Naive thymus-derived CD4-positive, alpha-beta T cell (primary cell): Measurements from ENCODE around the gene DIAPH2. TPM values are rescaled to one million over a fixed set of nuclear protein-coding genes. Genes with fewer than 3 reads are reported as not detected.

Source experiments
- ATAC-seq: fragments of 150-1000 bp; cut with Tn5 transposase; 2 replicates; pipeline ENCODE4 v1.10.0; 2021; ENCODE audit warnings: mild to moderate bottlenecking, moderate library complexity
- CTCF ChIA-PET: fragments of 350-600 bp; sonication (Branson Sonifier 250); formaldehyde crosslinking; loops from one replicate; lab custom pipeline; 2021; ENCODE audit warnings: antibody characterized with exemption; lab: Charles Lee
- POLR2A ChIA-PET: fragments of 350-600 bp; sonication (Branson Sonifier 250); formaldehyde crosslinking; loops from one replicate; lab custom pipeline; 2021; ENCODE audit warnings: antibody characterized with exemption, inconsistent platforms; lab: Charles Lee
- DNase-seq, 9 donors: peaks; one replicate each; pipeline versions ENCODE4 v3.0.0 to v3.0.0-alpha.2; 2020 to 2022; ENCODE audit warnings: mixed read lengths in 1 of 9
- H3K27ac ChIP-seq: one replicate; pipeline ENCODE4 v1.7.0; 2013; ENCODE audit warnings: mild to moderate bottlenecking, low read depth, low read length, moderate library complexity
- H3K27me3 ChIP-seq, 2 donors: one replicate each; pipeline ENCODE4 v1.7.0; 2013; ENCODE audit warnings: low read length in 2 of 2, mild to moderate bottlenecking in 2 of 2, moderate library complexity in 2 of 2; ENCODE audit not compliant: control insufficient read depth in 2 of 2, insufficient read depth in 2 of 2
- H3K36me3 ChIP-seq, 3 experiments: 1 replicate in 2 of 3; 2 replicates in 1 of 3; pipeline ENCODE4 v1.7.0; 2013; ENCODE audit warnings: low read length in 3 of 3, mild to moderate bottlenecking in 3 of 3, moderate library complexity in 1 of 3; ENCODE audit not compliant: insufficient read depth in 3 of 3, control insufficient read depth in 2 of 3
- H3K4me1 ChIP-seq, 2 donors: one replicate each; pipeline ENCODE4 v1.7.0; 2013; ENCODE audit warnings: low read length in 2 of 2, mild to moderate bottlenecking in 2 of 2, moderate library complexity in 1 of 2; ENCODE audit not compliant: control insufficient read depth in 2 of 2, insufficient read depth in 2 of 2
- H3K4me3 ChIP-seq: 2 replicates; pipeline ENCODE4 v1.7.0; 2013; ENCODE audit warnings: mild to moderate bottlenecking, low read length
- H3K9me3 ChIP-seq, 3 experiments: 1 replicate in 2 of 3; 2 replicates in 1 of 3; pipeline ENCODE4 v1.7.0; 2013; ENCODE audit warnings: low read length in 3 of 3; ENCODE audit not compliant: control insufficient read depth in 2 of 3
- H3K27ac Mint-ChIP-seq, 9 donors: one replicate each; pipeline ENCODE4 v1.8.0; 2020 to 2022; ENCODE audit warnings: mixed read lengths in 9 of 9, mild to moderate bottlenecking in 8 of 9, moderate library complexity in 5 of 9, inconsistent platforms in 2 of 9
- H3K27me3 Mint-ChIP-seq, 5 donors: one replicate each; pipeline ENCODE4 v1.8.0; 2021 to 2022; ENCODE audit warnings: mixed read lengths in 5 of 5, mild to moderate bottlenecking in 1 of 5
- H3K36me3 Mint-ChIP-seq, 5 donors: one replicate each; pipeline ENCODE4 v1.8.0; 2020 to 2022; ENCODE audit warnings: mixed read lengths in 5 of 5, mild to moderate bottlenecking in 3 of 5, inconsistent platforms in 1 of 5
- H3K4me1 Mint-ChIP-seq, 7 donors: one replicate each; pipeline ENCODE4 v1.8.0; 2020 to 2022; ENCODE audit warnings: mixed read lengths in 7 of 7, mild to moderate bottlenecking in 3 of 7, inconsistent platforms in 1 of 7
- H3K4me3 Mint-ChIP-seq, 10 donors: one replicate each; pipeline ENCODE4 v1.8.0; 2020 to 2022; ENCODE audit warnings: mild to moderate bottlenecking in 10 of 10, mixed read lengths in 10 of 10, moderate library complexity in 6 of 10, inconsistent platforms in 2 of 10
- H3K9me3 Mint-ChIP-seq, 11 donors: one replicate each; pipeline ENCODE4 v1.8.0; 2020 to 2022; ENCODE audit warnings: mixed read lengths in 11 of 11, mild to moderate bottlenecking in 4 of 11, inconsistent platforms in 1 of 11, moderate library complexity in 1 of 11
- intact Hi-C, 2 donors: fragments of 100-400 bp; cut with micrococcal nuclease; formaldehyde crosslinking; loops; one replicate each; pipeline ENCODE4 v1.15.1; 2023
- polyA plus RNA-seq, 2 donors: library from polyadenylated mRNA; unstranded; fragments of 300-500 nt; fragmentation: Illumina TruSeq; gene quantifications; one replicate each; pipeline ENCODE4 v1.2.3, GENCODE V29; 2021
- total RNA-seq, 6 experiments: library from RNA in 5 of 6; stranded (reverse) in 5 of 6; gene quantifications; 1 replicate in 5 of 6; 2 replicates in 1 of 6; pipeline ENCODE4 v1.2.3 and lab custom pipeline; 2021 to 2026

The DIAPH2 gene
- total and polyA plus RNA-seq, 7 experiments from 2014 or later: 4.2 to 23.9 (median 6.9) TPM

DNA sequence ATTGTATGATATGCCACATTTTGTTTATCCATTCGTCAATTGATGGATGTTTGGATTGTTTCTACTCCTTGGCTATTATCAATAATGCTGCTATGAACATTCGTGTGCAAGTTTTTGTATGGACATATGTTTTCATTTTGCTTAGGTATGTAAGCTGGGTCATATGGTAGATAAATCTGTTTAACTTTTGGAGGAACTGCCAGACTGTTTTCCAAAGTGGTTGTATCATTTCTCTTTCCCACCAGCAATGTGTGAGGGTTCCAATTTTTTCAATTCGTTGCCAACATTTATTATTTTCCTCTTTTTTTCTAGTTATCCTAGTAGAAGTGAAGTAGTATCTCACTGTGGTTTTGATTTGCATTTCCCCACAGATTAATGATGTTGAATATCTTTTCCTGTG is 71.8 kb downstream of the DIAPH2 start:
- Mint-ChIP-seq H3K4me3 (no peak overlapping the region), H3K9me3 (no peaks in the 10 kb centered on the region), H3K27ac (no peak overlapping the region), H3K4me1 (peaks cover 0 to 2% (median 0%) of the 10 kb centered on the region in 7 donors), H3K36me3 (peaks cover 0 to 15% (median 5%) of the 10 kb centered on the region in 5 donors), H3K27me3 (no peaks in the 10 kb centered on the region)
- CTCF ChIA-PET: no interaction called here
- ATAC-seq: no peak
- Histone ChIP-seq H3K4me1 (no peaks in the 10 kb centered on the region), H3K9me3 (no peaks in the 10 kb centered on the region), H3K4me3 (no peak overlapping the region), H3K27me3 (no peaks in the 10 kb centered on the region), H3K36me3 (no peaks in the 10 kb centered on the region), H3K27ac (no peak overlapping the region)
- DNase-seq: no peak
- POLR2A ChIA-PET: no interaction called here
- intact Hi-C loops: no loop called here

DNA sequence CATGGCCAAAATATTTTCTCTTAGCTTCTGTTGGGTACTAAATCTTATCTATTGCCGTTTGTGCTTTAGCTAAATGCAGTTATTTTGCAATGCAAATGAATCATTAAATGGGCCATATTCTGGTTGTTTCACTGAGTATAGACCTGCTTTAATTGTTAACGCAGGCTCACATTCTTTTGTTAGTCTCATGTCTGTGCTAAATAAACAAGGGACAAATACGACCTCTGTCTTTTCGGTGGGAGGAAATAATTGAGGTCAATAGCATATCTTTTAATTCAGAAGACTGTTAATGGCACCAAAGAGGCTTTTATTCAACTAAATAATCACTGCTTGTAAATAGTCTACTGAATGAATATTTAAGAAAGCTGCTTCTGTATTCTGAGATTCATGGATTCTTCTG is 76.9 kb downstream of the DIAPH2 start:
- no peaks in the 10 kb centered on the region for H3K4me1 ChIP-seq
- intact Hi-C loops: no loop called here

DNA sequence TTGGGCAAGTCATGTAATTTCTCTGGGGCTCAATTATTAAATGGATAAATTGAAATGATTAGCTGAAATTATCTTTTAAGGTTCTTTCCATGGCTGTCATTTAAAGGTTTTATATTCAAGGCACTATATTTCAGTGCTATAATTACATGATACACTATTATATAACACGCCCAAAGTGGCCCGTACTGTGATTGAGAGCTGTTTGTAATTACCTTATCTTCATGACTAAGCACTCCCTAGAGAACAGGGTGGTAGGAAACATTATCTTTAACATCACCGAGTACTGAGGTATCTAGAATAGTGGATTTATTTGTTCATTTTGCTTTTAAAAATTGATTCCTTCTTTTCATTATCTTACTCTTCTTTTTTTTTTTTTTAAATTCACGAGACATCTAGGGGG is 79.0 kb downstream of the DIAPH2 start:
- Mint-ChIP-seq H3K4me3 (no peak overlapping the region), H3K27ac (no peak overlapping the region), H3K9me3 (no peaks in the 10 kb centered on the region), H3K27me3 (no peaks in the 10 kb centered on the region), H3K36me3 (peaks cover 0 to 4% (median 0%) of the 10 kb centered on the region in 5 donors), H3K4me1 (peaks cover 0 to 13% (median 7%) of the 10 kb centered on the region in 7 donors)
- H3K27ac ChIP-seq: no peak overlapping the region
- DNase-seq: no peak
- H3K9me3 ChIP-seq: no peaks in the 10 kb centered on the region
- H3K27me3 ChIP-seq: no peaks in the 10 kb centered on the region
- no peaks in the 10 kb centered on the region for H3K36me3 ChIP-seq
- H3K4me3 ChIP-seq: no peak overlapping the region
- no peak for ATAC-seq
- CTCF ChIA-PET: no interaction called here
- POLR2A ChIA-PET: no interaction called here
- intact Hi-C loops: no loop called here
- no peaks in the 10 kb centered on the region for H3K4me1 ChIP-seq

More for the DNA sequence above, 76.9 kb downstream of the DIAPH2 start:
- no peak overlapping the region for H3K4me3 ChIP-seq
- ChIA-PET CTCF (no interaction called here), POLR2A (no interaction called here)
- Mint-ChIP-seq H3K27ac (no peak overlapping the region), H3K4me1 (peaks cover 0 to 13% (median 7%) of the 10 kb centered on the region in 7 donors), H3K9me3 (no peaks in the 10 kb centered on the region), H3K4me3 (no peak overlapping the region), H3K36me3 (peaks cover 0 to 4% (median under 1%) of the 10 kb centered on the region in 5 donors), H3K27me3 (no peaks in the 10 kb centered on the region)
- H3K27me3 ChIP-seq: no peaks in the 10 kb centered on the region
- H3K9me3 ChIP-seq: no peaks in the 10 kb centered on the region
- ATAC-seq (no peak), DNase-seq (no peak)
- H3K36me3 ChIP-seq: no peaks in the 10 kb centered on the region
- H3K27ac ChIP-seq: no peak overlapping the region

DNA sequence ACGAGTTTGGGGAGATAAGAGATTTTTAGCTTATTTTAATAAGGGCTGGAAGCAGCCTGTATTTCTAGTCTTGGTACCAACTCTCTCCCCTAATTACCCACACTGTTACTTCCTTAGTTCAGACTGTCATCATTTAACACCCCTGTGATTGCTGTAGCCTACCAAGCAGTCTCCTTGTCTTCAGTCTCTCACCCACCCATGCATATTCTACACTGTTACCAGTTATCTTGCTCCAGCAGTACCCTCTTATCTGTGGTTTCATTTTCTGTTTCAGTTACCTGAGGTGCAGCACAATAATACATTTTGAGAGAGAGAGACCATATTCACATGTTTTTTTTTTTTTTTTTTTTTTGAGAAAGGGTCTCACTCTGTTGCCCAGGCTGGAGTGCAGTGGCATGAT is 80.2 kb downstream of the DIAPH2 start:
- intact Hi-C loops: no loop called here
- Histone ChIP-seq H3K4me3 (no peak overlapping the region), H3K27ac (no peak overlapping the region), H3K36me3 (no peaks in the 10 kb centered on the region), H3K4me1 (no peaks in the 10 kb centered on the region), H3K9me3 (no peaks in the 10 kb centered on the region), H3K27me3 (no peaks in the 10 kb centered on the region)
- no peaks in the 10 kb centered on the region for H3K9me3 Mint-ChIP-seq
- DNase-seq (no peak), ATAC-seq (no peak)
- H3K4me3 Mint-ChIP-seq: no peak overlapping the region
- H3K27ac Mint-ChIP-seq: peak overlapping the region in 1 of 9 donors; percentile 43
- peaks cover 0 to 4% (median 0%) of the 10 kb centered on the region in 5 donors for H3K36me3 Mint-ChIP-seq
- H3K4me1 Mint-ChIP-seq: peaks cover 0 to 13% (median 7%) of the 10 kb centered on the region in 7 donors
- H3K27me3 Mint-ChIP-seq: no peaks in the 10 kb centered on the region
- ChIA-PET POLR2A (no interaction called here), CTCF (no interaction called here)

DNA sequence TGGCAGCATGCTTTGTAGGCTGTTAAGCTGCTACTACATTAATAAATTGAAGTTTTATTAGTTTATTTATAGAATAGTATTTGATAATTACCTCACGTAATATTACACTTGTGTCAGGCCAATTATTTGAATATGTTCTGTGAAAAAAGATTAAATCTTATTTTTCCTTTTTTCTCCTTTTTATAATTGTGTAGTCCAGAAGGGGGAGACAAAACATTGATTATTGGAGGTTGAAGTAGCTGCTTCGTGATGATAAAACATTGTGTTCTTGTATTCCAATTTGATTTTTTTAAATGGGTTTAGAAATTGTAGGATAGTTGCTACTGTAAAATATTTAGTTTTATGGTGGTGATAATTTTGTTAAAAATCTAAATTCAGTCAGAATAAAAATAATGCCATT is 85.7 kb downstream of the DIAPH2 start:
- no peak overlapping the region for H3K27ac Mint-ChIP-seq
- H3K4me1 Mint-ChIP-seq: peaks cover 0 to 2% (median 0%) of the 10 kb centered on the region in 7 donors
- no peaks in the 10 kb centered on the region for H3K4me1 ChIP-seq
- H3K27ac ChIP-seq: no peak overlapping the region
- intact Hi-C loops: loop anchor here in 1 of 2 donors (2.0 kb wide), 1 partner anchor 916 kb away; no protein-coding TSS in a partner anchor
- CTCF ChIA-PET: no interaction called here
- DNase-seq (peak in 2 of 9 donors; percentile 3 to 7), ATAC-seq (no peak)
- H3K4me3 ChIP-seq: no peak overlapping the region
- POLR2A ChIA-PET: no interaction called here
- no peak overlapping the region for H3K4me3 Mint-ChIP-seq
- H3K36me3 ChIP-seq: no peaks in the 10 kb centered on the region
- no peaks in the 10 kb centered on the region for H3K9me3 ChIP-seq
- no peaks in the 10 kb centered on the region for H3K36me3 Mint-ChIP-seq
- no peaks in the 10 kb centered on the region for H3K27me3 ChIP-seq
- no peaks in the 10 kb centered on the region for H3K9me3 Mint-ChIP-seq
- H3K27me3 Mint-ChIP-seq: no peaks in the 10 kb centered on the region

DNA sequence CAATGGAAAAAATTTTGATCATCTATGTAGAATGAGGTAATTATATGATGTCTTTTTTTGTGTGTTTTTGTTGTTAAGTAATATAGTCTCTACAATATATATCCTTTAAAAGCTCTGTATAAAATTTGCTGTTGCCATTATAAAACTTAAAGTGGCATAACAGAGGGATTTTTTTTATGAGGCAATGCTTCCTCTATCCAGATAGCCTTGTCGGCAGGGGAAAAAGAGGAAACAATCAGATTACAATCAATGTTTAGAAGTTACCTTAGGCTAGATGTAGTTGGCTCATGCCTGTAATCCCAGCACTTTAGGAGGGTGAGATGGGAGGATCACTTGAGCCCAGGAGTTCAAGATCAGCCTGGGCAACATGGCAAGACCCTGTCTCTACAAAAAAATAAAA is 86.8 kb downstream of the DIAPH2 start:
- Mint-ChIP-seq H3K9me3 (no peaks in the 10 kb centered on the region), H3K4me1 (no peaks in the 10 kb centered on the region), H3K27me3 (no peaks in the 10 kb centered on the region), H3K27ac (no peak overlapping the region), H3K36me3 (no peaks in the 10 kb centered on the region), H3K4me3 (no peak overlapping the region)
- Histone ChIP-seq H3K27ac (no peak overlapping the region), H3K4me3 (no peak overlapping the region), H3K36me3 (no peaks in the 10 kb centered on the region), H3K9me3 (no peaks in the 10 kb centered on the region), H3K4me1 (no peaks in the 10 kb centered on the region), H3K27me3 (no peaks in the 10 kb centered on the region)
- POLR2A ChIA-PET: no interaction called here
- intact Hi-C loops: loop anchor here in 1 of 2 donors (2.0 kb wide), 1 partner anchor 915 kb away; no protein-coding TSS in a partner anchor
- no peak for ATAC-seq
- no peak for DNase-seq
- CTCF ChIA-PET: no interaction called here

DNA sequence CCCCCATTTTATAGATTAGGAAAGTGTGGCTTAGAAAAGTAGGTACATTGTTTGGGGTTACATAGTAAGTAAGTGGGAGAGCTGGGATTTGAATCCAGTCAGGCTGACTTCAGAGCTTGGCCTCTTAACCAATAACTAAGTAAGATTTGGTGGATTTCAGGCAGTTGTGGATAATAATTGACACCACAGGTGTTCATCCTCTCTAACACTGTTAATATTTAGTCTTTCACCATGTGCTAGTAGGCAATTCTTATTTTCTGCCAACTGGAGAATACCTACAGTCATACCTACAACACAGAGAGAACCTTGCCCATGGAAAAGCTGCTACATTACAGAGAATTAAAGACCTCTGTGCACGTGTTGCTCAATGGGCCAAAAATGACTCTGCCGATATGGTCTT is 89.5 kb downstream of the DIAPH2 start:
- Histone ChIP-seq H3K4me3 (no peak overlapping the region), H3K9me3 (no peaks in the 10 kb centered on the region), H3K36me3 (no peaks in the 10 kb centered on the region), H3K27me3 (no peaks in the 10 kb centered on the region), H3K27ac (no peak overlapping the region), H3K4me1 (no peaks in the 10 kb centered on the region)
- Mint-ChIP-seq H3K4me3 (no peak overlapping the region), H3K27me3 (no peaks in the 10 kb centered on the region), H3K4me1 (no peaks in the 10 kb centered on the region), H3K27ac (no peak overlapping the region), H3K9me3 (no peaks in the 10 kb centered on the region), H3K36me3 (no peaks in the 10 kb centered on the region)
- ATAC-seq (no peak), DNase-seq (no peak)
- intact Hi-C loops: no loop called here
- CTCF ChIA-PET: no interaction called here
- POLR2A ChIA-PET: no interaction called here
